ENCODE data around the gene UCHL5.
"Not testable (repeated sequence)": the region's sequence is repeated elsewhere in the genome, so short reads cannot be mapped to it uniquely, and the experiment has no call there.

Gene UCHL5

GRCh38 chr1:193065954-193066353, 6.8 kb upstream of the UCHL5 start:
- Histone ChIP-seq H3K4me1 (ENCODE audit: control insufficient read depth, insufficient read depth, low read length) (peaks cover 1% of the 10 kb centered on the region; the same call in 1 of the 2 replicates), H3K4me3 (ENCODE audit: low read length) (no peak overlapping the region)

DNA sequence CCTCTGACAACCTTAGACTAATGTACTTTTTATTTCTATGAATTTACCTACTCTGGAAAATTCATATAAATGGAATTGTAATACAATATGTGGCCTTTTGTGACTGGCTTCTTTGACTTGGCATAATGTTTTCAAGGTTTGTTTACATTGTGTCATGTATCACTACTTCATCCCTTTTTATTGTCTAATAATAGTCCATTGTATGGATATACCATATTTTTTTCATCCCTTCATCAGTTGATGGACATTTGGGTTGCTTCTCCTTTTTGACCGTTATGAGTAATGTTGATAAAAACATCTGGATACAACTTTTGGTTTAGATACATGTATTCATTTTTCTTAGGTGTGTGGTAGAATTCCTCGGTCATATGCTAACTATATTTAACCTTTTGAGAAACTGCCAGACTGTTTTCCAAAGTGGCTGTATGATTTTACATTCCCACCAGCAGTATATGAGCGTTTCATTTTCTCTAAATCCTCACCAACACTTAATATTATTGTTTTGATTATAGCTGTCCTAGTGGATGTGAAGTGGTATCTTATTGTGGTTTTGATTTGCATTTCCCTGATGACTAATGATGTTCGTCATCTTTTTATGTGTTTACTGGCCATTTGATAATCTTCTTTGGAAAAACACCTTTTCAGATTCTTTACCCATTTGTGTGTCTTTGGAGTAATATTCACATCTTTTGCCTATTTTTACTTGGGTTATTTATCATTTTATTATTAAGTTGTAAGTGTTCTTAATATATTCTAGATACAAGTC, 3.7 kb upstream of the UCHL5 start:
- H3K27ac ChIP-seq (ENCODE audit: low read length) = no peak overlapping the region
- H3K9me3 ChIP-seq (ENCODE audit: control insufficient read depth, insufficient read depth, low read length) = no peaks in the 10 kb centered on the region
- H3K27me3 ChIP-seq (ENCODE audit: control insufficient read depth, insufficient read depth, low read length) = no peaks in the 10 kb centered on the region
- H3K4me1 ChIP-seq (ENCODE audit: control insufficient read depth, insufficient read depth, low read length) = peaks cover 1% of the 10 kb centered on the region; the same call in 1 of the 2 replicates
- H3K36me3 ChIP-seq (ENCODE audit: control insufficient read depth, insufficient read depth, low read length) = no peaks in the 10 kb centered on the region
- no peak overlapping the region for H3K4me3 ChIP-seq (ENCODE audit: low read length)
- no peak for DNase-seq (ENCODE audit: low read depth, low spot score)
- no CpG with 5 or more reads among the region's 4 CpGs for WGBS (ENCODE audit: insufficient coverage, insufficient read length)

More at GRCh38 chr1:193065954-193066353, 6.8 kb upstream of the UCHL5 start:
- Histone ChIP-seq H3K27me3 (ENCODE audit: control insufficient read depth, insufficient read depth, low read length) (no peaks in the 10 kb centered on the region), H3K36me3 (ENCODE audit: control insufficient read depth, insufficient read depth, low read length) (no peaks in the 10 kb centered on the region), H3K27ac (ENCODE audit: low read length) (no peak overlapping the region), H3K9me3 (ENCODE audit: control insufficient read depth, insufficient read depth, low read length) (no peaks in the 10 kb centered on the region)
- DNase-seq (ENCODE audit: low read depth, low spot score) = no peak

- no peaks in the 10 kb centered on the region for H3K27me3 ChIP-seq (ENCODE audit: control insufficient read depth, insufficient read depth, low read length)
- no peaks in the 10 kb centered on the region for H3K36me3 ChIP-seq (ENCODE audit: control insufficient read depth, insufficient read depth, low read length)
- WGBS (ENCODE audit: insufficient coverage, insufficient read length) = no CpG with 5 or more reads among the region's 2 CpGs
- H3K4me3 ChIP-seq (ENCODE audit: low read length) = no peak overlapping the region
- no peak overlapping the region for H3K27ac ChIP-seq (ENCODE audit: low read length)
- DNase-seq (ENCODE audit: low read depth, low spot score) = no peak
- no peaks in the 10 kb centered on the region for H3K9me3 ChIP-seq (ENCODE audit: control insufficient read depth, insufficient read depth, low read length)
- peaks cover 1% of the 10 kb centered on the region; the same call in 1 of the 2 replicates for H3K4me1 ChIP-seq (ENCODE audit: control insufficient read depth, insufficient read depth, low read length)
These were observed 1.8 kb upstream of the UCHL5 start for GRCh38 chr1:193060938-193061337.

DNA sequence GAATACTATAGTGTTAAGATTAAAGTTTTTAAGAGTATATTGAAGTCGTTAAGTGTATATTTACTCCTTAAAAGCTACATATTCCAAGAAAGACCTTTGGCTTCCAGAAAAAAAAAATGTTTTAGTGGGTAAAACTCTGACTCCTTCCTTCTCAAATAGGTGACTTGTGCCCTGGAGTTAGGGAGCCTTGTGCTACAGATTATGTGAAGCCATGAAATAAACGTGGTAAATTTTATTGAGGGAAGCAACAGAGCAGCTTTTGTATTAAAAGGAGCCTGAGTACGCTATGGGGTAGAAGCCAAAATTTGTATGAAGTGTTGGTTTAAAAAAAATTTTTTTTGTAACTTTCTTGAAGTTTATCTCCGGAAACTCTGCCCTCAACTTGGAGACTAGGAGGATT, 1.2 kb upstream of the UCHL5 start:
- Histone ChIP-seq H3K27me3 (ENCODE audit: control insufficient read depth, insufficient read depth, low read length) (no peaks in the 10 kb centered on the region), H3K36me3 (ENCODE audit: control insufficient read depth, insufficient read depth, low read length) (no peaks in the 10 kb centered on the region), H3K27ac (ENCODE audit: low read length) (no peak overlapping the region), H3K9me3 (ENCODE audit: control insufficient read depth, insufficient read depth, low read length) (no peaks in the 10 kb centered on the region), H3K4me1 (ENCODE audit: control insufficient read depth, insufficient read depth, low read length) (peaks cover 1% of the 10 kb centered on the region; the same call in 1 of the 2 replicates), H3K4me3 (ENCODE audit: low read length) (peak overlapping the region; percentile 33; the same call in 1 of the 2 replicates)
- no peak for DNase-seq (ENCODE audit: low read depth, low spot score)
- WGBS (ENCODE audit: insufficient coverage, insufficient read length) = no CpG with 5 or more reads among the region's 4 CpGs

- H3K27me3 ChIP-seq (ENCODE audit: control insufficient read depth, insufficient read depth, low read length) = no peaks in the 10 kb centered on the region
- DNase-seq (ENCODE audit: low read depth, low spot score) = no peak
- peaks cover 1% of the 10 kb centered on the region; the same call in 1 of the 2 replicates for H3K4me1 ChIP-seq (ENCODE audit: control insufficient read depth, insufficient read depth, low read length)
- WGBS (ENCODE audit: insufficient coverage, insufficient read length) = no CpG with 5 or more reads among the region's 9 CpGs
- peak overlapping the region; percentile 95; the same call in 1 of the 2 replicates for H3K4me3 ChIP-seq (ENCODE audit: low read length)
- H3K36me3 ChIP-seq (ENCODE audit: control insufficient read depth, insufficient read depth, low read length) = no peaks in the 10 kb centered on the region
- no peak overlapping the region for H3K27ac ChIP-seq (ENCODE audit: low read length)
- H3K9me3 ChIP-seq (ENCODE audit: control insufficient read depth, insufficient read depth, low read length) = no peaks in the 10 kb centered on the region
These were observed 899 bp upstream of the UCHL5 start for GRCh38 chr1:193060115-193060403.

- no peaks in the 10 kb centered on the region for H3K27me3 ChIP-seq (ENCODE audit: control insufficient read depth, insufficient read depth, low read length)
- H3K36me3 ChIP-seq (ENCODE audit: control insufficient read depth, insufficient read depth, low read length) = no peaks in the 10 kb centered on the region
- WGBS (ENCODE audit: insufficient coverage, insufficient read length) = no CpG with 5 or more reads among the region's 37 CpGs
- H3K27ac ChIP-seq (ENCODE audit: low read length) = no peak overlapping the region
- H3K4me1 ChIP-seq (ENCODE audit: control insufficient read depth, insufficient read depth, low read length) = no peaks in the 10 kb centered on the region
- H3K4me3 ChIP-seq (ENCODE audit: low read length) = peak overlapping the region; percentile 95
- no peak for DNase-seq (ENCODE audit: low read depth, low spot score)
- H3K9me3 ChIP-seq (ENCODE audit: control insufficient read depth, insufficient read depth, low read length) = no peaks in the 10 kb centered on the region
These were observed 455 bp downstream of the UCHL5 start for GRCh38 chr1:193058529-193059281.

GRCh38 chr1:193054169-193054675, 4.9 kb downstream of the UCHL5 start:
- Histone ChIP-seq H3K27me3 (ENCODE audit: control insufficient read depth, insufficient read depth, low read length) (no peaks in the 10 kb centered on the region), H3K36me3 (ENCODE audit: control insufficient read depth, insufficient read depth, low read length) (no peaks in the 10 kb centered on the region), H3K27ac (ENCODE audit: low read length) (no peak overlapping the region), H3K9me3 (ENCODE audit: control insufficient read depth, insufficient read depth, low read length) (no peaks in the 10 kb centered on the region), H3K4me3 (ENCODE audit: low read length) (no peak overlapping the region), H3K4me1 (ENCODE audit: control insufficient read depth, insufficient read depth, low read length) (no peaks in the 10 kb centered on the region)
- no peak for DNase-seq (ENCODE audit: low read depth, low spot score)
- no CpG with 5 or more reads among the region's 4 CpGs for WGBS (ENCODE audit: insufficient coverage, insufficient read length)

DNA sequence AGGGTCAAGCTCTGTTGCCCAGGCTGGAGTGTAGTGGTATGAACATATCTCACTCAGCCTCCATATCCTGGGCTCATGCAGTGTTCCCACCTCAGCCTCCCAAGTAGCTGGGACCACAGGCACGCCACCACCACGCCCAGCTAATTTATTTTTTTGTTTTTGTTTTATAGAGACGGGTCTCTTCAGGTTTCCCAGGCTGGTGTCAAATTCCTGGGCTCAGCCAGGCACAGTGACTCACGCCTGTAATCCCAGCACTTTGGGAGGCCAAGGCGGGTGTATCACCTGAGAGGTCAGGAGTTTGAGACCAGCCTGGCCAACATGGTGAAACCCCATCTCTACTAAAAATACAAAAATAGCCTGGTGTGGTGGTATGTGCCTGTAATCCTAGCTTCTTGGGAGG, 10.2 kb downstream of the UCHL5 start:
- not testable (repeated sequence) for H3K4me1 ChIP-seq (ENCODE audit: control insufficient read depth, insufficient read depth, low read length); H3K27me3 ChIP-seq (ENCODE audit: control insufficient read depth, insufficient read depth, low read length); DNase-seq (ENCODE audit: low read depth, low spot score); H3K4me3 ChIP-seq (ENCODE audit: low read length); H3K9me3 ChIP-seq (ENCODE audit: control insufficient read depth, insufficient read depth, low read length); H3K27ac ChIP-seq (ENCODE audit: low read length); H3K36me3 ChIP-seq (ENCODE audit: control insufficient read depth, insufficient read depth, low read length)
- WGBS (ENCODE audit: insufficient coverage, insufficient read length) = no CpG with 5 or more reads among the region's 5 CpGs

GRCh38 chr1:193042766-193043691, 16.1 kb downstream of the UCHL5 start:
- WGBS (ENCODE audit: insufficient coverage, insufficient read length) = no CpG with 5 or more reads among the region's 1 CpG
- no peak overlapping the region for H3K27ac ChIP-seq (ENCODE audit: low read length)
- no peaks in the 10 kb centered on the region for H3K9me3 ChIP-seq (ENCODE audit: control insufficient read depth, insufficient read depth, low read length)
- no peaks in the 10 kb centered on the region for H3K27me3 ChIP-seq (ENCODE audit: control insufficient read depth, insufficient read depth, low read length)
- H3K4me1 ChIP-seq (ENCODE audit: control insufficient read depth, insufficient read depth, low read length) = no peaks in the 10 kb centered on the region
- peaks cover 2% of the 10 kb centered on the region; the same call in 1 of the 2 replicates for H3K36me3 ChIP-seq (ENCODE audit: control insufficient read depth, insufficient read depth, low read length)
- H3K4me3 ChIP-seq (ENCODE audit: low read length) = no peak overlapping the region
- no peak for DNase-seq (ENCODE audit: low read depth, low spot score)

- Histone ChIP-seq H3K4me3 (ENCODE audit: low read length) (no peak overlapping the region), H3K4me1 (ENCODE audit: control insufficient read depth, insufficient read depth, low read length) (no peaks in the 10 kb centered on the region), H3K36me3 (ENCODE audit: control insufficient read depth, insufficient read depth, low read length) (peaks cover 2% of the 10 kb centered on the region; the same call in 1 of the 2 replicates), H3K9me3 (ENCODE audit: control insufficient read depth, insufficient read depth, low read length) (no peaks in the 10 kb centered on the region), H3K27ac (ENCODE audit: low read length) (no peak overlapping the region), H3K27me3 (ENCODE audit: control insufficient read depth, insufficient read depth, low read length) (no peaks in the 10 kb centered on the region)
- WGBS (ENCODE audit: insufficient coverage, insufficient read length) = no CpG with 5 or more reads among the region's 3 CpGs
- DNase-seq (ENCODE audit: low read depth, low spot score) = no peak
These were observed 19.1 kb downstream of the UCHL5 start for GRCh38 chr1:193040011-193040410.

Data from iPS DF 6.9 (cell line).